Glomerular visceral epithelial cell (primary cell): ENCODE data around the gene REV3L.
A peak's percentile ranks its signal among the peaks of the same experiment; 100 is the strongest.
"Not testable (repeated sequence)": the region's sequence is repeated elsewhere in the genome, so short reads cannot be mapped to it uniquely, and the experiment has no call there.

ENCODE experiments used
- DNase-seq: peaks from one replicate; pipeline ENCODE4 v3.0.0-alpha.2; 2016; ENCODE audit errors: extremely low spot score

Gene REV3L

GRCh38 chr6:111379302-111379701 is 103.7 kb downstream of the REV3L start:
- DNase-seq: no peak

GRCh38 chr6:111377558-111378120 is 105.4 kb downstream of the REV3L start:
- no peak for DNase-seq

- no peak for DNase-seq
Measured at GRCh38 chr6:111367393-111368088, 115.5 kb downstream of the REV3L start.

GRCh38 chr6:111361648-111362047 is 121.4 kb downstream of the REV3L start:
- peak; percentile 47 for DNase-seq

GRCh38 chr6:111358454-111358853 is 124.6 kb downstream of the REV3L start:
- DNase-seq: peak; percentile 18

- DNase-seq: no peak
Measured at GRCh38 chr6:111357705-111358104, 125.3 kb downstream of the REV3L start.

- DNase-seq: no peak
Measured at GRCh38 chr6:111356551-111356950, 126.5 kb downstream of the REV3L start.

GRCh38 chr6:111354758-111355555 is 128.1 kb downstream of the REV3L start:
- no peak for DNase-seq

GRCh38 chr6:111353912-111354462 is 129.0 kb downstream of the REV3L start:
- no peak for DNase-seq

GRCh38 chr6:111347589-111347988 is 135.4 kb downstream of the REV3L start:
- no peak for DNase-seq

- no peak for DNase-seq
Measured at GRCh38 chr6:111342913-111343312, 140.1 kb downstream of the REV3L start.

- no peak for DNase-seq
Measured at GRCh38 chr6:111339294-111339693, 143.7 kb downstream of the REV3L start.

GRCh38 chr6:111338843-111339242 is 144.2 kb downstream of the REV3L start:
- DNase-seq: no peak

- DNase-seq: no peak
Measured at GRCh38 chr6:111337829-111338236, 145.2 kb downstream of the REV3L start.

- DNase-seq: no peak
Measured at GRCh38 chr6:111329882-111330633, 153.0 kb downstream of the REV3L start.

GRCh38 chr6:111326563-111326962 is 156.5 kb downstream of the REV3L start:
- DNase-seq: no peak

- DNase-seq: no peak
Measured at GRCh38 chr6:111322145-111322544, 160.9 kb downstream of the REV3L start.

- not testable (repeated sequence) for DNase-seq
Measured at GRCh38 chr6:111307950-111308349, 175.1 kb downstream of the REV3L start.

- no peak for DNase-seq
Measured at GRCh38 chr6:111307275-111307858, 175.7 kb downstream of the REV3L start.

GRCh38 chr6:111306104-111306888 is 176.7 kb downstream of the REV3L start:
- DNase-seq: no peak

GRCh38 chr6:111301946-111302345 is 181.1 kb downstream of the REV3L start:
- no peak for DNase-seq
